HFFc6 (cell line): Measurements from ENCODE around the gene OR14I1. TPM values are rescaled to one million over a fixed set of nuclear protein-coding genes. Genes with fewer than 3 reads are reported as not detected.

Source experiments
- DNase-seq: peaks from one replicate; pipeline ENCODE4 v3.0.0-alpha.2; 2018
- H3K27ac Mint-ChIP-seq: 2 replicates; pipeline ENCODE4 v1.8.0; 2020; ENCODE audit warnings: mild to moderate bottlenecking, mixed read lengths
- H3K27me3 Mint-ChIP-seq: 2 replicates; pipeline ENCODE4 v1.8.0; 2021; ENCODE audit warnings: mild to moderate bottlenecking, moderate library complexity, mixed read lengths; ENCODE audit not compliant: insufficient read depth
- H3K36me3 Mint-ChIP-seq: 2 replicates; pipeline ENCODE4 v1.8.0; 2021; ENCODE audit warnings: low read depth, mixed read lengths
- H3K4me1 Mint-ChIP-seq: 2 replicates; pipeline ENCODE4 v1.8.0; 2020; ENCODE audit warnings: low read depth, mixed read lengths
- H3K4me3 Mint-ChIP-seq: 2 replicates; pipeline ENCODE4 v1.8.0; 2020; ENCODE audit warnings: mild to moderate bottlenecking, moderate library complexity, mixed read lengths
- H3K9me3 Mint-ChIP-seq: 2 replicates; pipeline ENCODE4 v1.8.0; 2020; ENCODE audit warnings: mild to moderate bottlenecking, mixed read lengths
- CTCF ChIP-seq: fragments of 200-600 bp; sonication (generic); IDR thresholded peaks from 2 replicates; pipeline ENCODE4 v1.5.0; 2021; ENCODE audit warnings: antibody characterized with exemption, mild to moderate bottlenecking
- long read RNA-seq: library from polyadenylated mRNA; unstranded; transcript quantifications from one replicate; pipeline ENCODE4 v2.0.0, GENCODE V29; 2019
- total RNA-seq, 6 experiments: library from RNA; stranded (reverse); fragmentation: NEBNext Ultra II Directional; extraction: Animal tissue kit (Norgen Biotek cat#: 25700); gene quantifications; 2 replicates in 1 of 6; 3 replicates in 5 of 6; pipeline ENCODE4 v1.2.3, GENCODE V29; 2021

OR14I1 gene
- total RNA-seq, result not detected
- long read RNA-seq, result 0 reads

- Mint-ChIP-seq H3K4me3 (no peak within 1 kb of the TSS), H3K27ac (no peak within 1 kb of the TSS), H3K9me3 (peaks cover 17% of the 10 kb centered on the region), H3K36me3 (no peaks in the 10 kb centered on the region), H3K27me3 (peaks cover 3% of the 10 kb centered on the region; the same call in 1 of the 2 replicates), H3K4me1 (no peaks in the 10 kb centered on the region)
- no peak for DNase-seq
- TF ChIP-seq CTCF, result no peak
These were observed at the start of gene OR14I1 for GRCh38 chr1:248702714-248703113. TSS of gene OR14I1 (minus strand) at chr1:248702766.

- Mint-ChIP-seq H3K27ac (no peak overlapping the region), H3K4me1 (no peaks in the 10 kb centered on the region), H3K27me3 (no peaks in the 10 kb centered on the region; the same call in 1 of the 2 replicates), H3K9me3 (no peaks in the 10 kb centered on the region), H3K36me3 (no peaks in the 10 kb centered on the region), H3K4me3 (no peak overlapping the region)
- no peak for DNase-seq
- TF ChIP-seq CTCF, result no peak
These were observed 49.1 kb upstream of the OR14I1 start for GRCh38 chr1:248751635-248752034.

- H3K4me3 Mint-ChIP-seq, result no peak overlapping the region
- TF ChIP-seq CTCF, result no peak
- no peak for DNase-seq
These were observed 48.6 kb upstream of the OR14I1 start for GRCh38 chr1:248751142-248751541.

GRCh38 chr1:248750496-248750895, 47.9 kb upstream of the OR14I1 start:
- H3K36me3 Mint-ChIP-seq, result no peaks in the 10 kb centered on the region
- no peaks in the 10 kb centered on the region for H3K27me3 Mint-ChIP-seq
- TF ChIP-seq CTCF, result no peak
- H3K4me3 Mint-ChIP-seq, result no peak overlapping the region
- H3K4me1 Mint-ChIP-seq, result no peaks in the 10 kb centered on the region
- no peak overlapping the region for H3K27ac Mint-ChIP-seq
- no peaks in the 10 kb centered on the region; the same call in 1 of the 2 replicates for H3K9me3 Mint-ChIP-seq
- no peak for DNase-seq

More at GRCh38 chr1:248751142-248751541, 48.6 kb upstream of the OR14I1 start:
- Mint-ChIP-seq H3K36me3 (no peaks in the 10 kb centered on the region), H3K9me3 (no peaks in the 10 kb centered on the region; the same call in 1 of the 2 replicates), H3K27me3 (no peaks in the 10 kb centered on the region; the same call in 1 of the 2 replicates), H3K4me1 (no peaks in the 10 kb centered on the region), H3K27ac (no peak overlapping the region)

- no peak for DNase-seq
- Mint-ChIP-seq H3K9me3 (no peaks in the 10 kb centered on the region; the same call in 1 of the 2 replicates), H3K27me3 (no peaks in the 10 kb centered on the region; the same call in 1 of the 2 replicates), H3K36me3 (no peaks in the 10 kb centered on the region), H3K4me3 (peak overlapping the region; percentile 62; the same call in 1 of the 2 replicates), H3K4me1 (no peaks in the 10 kb centered on the region), H3K27ac (no peak overlapping the region)
- TF ChIP-seq CTCF, result no peak
These were observed 45.6 kb upstream of the OR14I1 start for GRCh38 chr1:248748211-248748610.
